ENCODE results near the gene ANKIB1. TPM values are rescaled to one million over a fixed set of nuclear protein-coding genes. Genes with fewer than 3 reads are reported as not detected.
A peak's percentile ranks its signal among the peaks of the same experiment; 100 is the strongest.

The ANKIB1 gene
- total and polyA plus RNA-seq, 4 donors = 3.9 to 14.8 (median 8.4) TPM

- Histone ChIP-seq H3K9ac (ENCODE audit: low read depth in 1 of 2, low read length in 2 of 2) (no peak overlapping the region), H3K4me1 (ENCODE audit: control insufficient read depth in 4 of 4, insufficient read depth in 4 of 4, low read length in 3 of 4) (peaks cover 0 to 8% (median 3%) of the 10 kb centered on the region in 4 donors), H3K36me3 (ENCODE audit: control insufficient read depth in 4 of 4, insufficient read depth in 3 of 4, low read depth in 1 of 4, low read length in 3 of 4) (no peaks in the 10 kb centered on the region), H3K4me3 (ENCODE audit: low read depth in 1 of 3, low read length in 3 of 3) (no peak overlapping the region), H3K27ac (ENCODE audit: low read depth in 1 of 2, low read length in 2 of 2) (no peak overlapping the region), H3K27me3 (ENCODE audit: control insufficient read depth in 4 of 4, insufficient read depth in 4 of 4, low read length in 3 of 4) (no peaks in the 10 kb centered on the region), H3K9me3 (ENCODE audit: control insufficient read depth in 4 of 4, low read length in 3 of 4) (no peaks in the 10 kb centered on the region)
- no peak for DNase-seq (ENCODE audit: low spot score)
- TF ChIP-seq FOXA2 (IDR thresholded peaks at IDR 0.05) (no peak), HNF4G (IDR thresholded peaks at IDR 0.05) (no peak)
- 87% methylated on average over 3 of the region's 3 CpGs for WGBS
These were observed 181.4 kb downstream of the ANKIB1 start for GRCh38 chr7:92427193-92427592.

- Histone ChIP-seq H3K4me3 (ENCODE audit: low read depth in 1 of 3, low read length in 3 of 3) (no peak overlapping the region), H3K27me3 (ENCODE audit: control insufficient read depth in 4 of 4, insufficient read depth in 4 of 4, low read length in 3 of 4) (no peaks in the 10 kb centered on the region), H3K4me1 (ENCODE audit: control insufficient read depth in 4 of 4, insufficient read depth in 4 of 4, low read length in 3 of 4) (peaks cover 0 to 9% (median 3%) of the 10 kb centered on the region in 4 donors), H3K9ac (ENCODE audit: low read depth in 1 of 2, low read length in 2 of 2) (no peak overlapping the region), H3K9me3 (ENCODE audit: control insufficient read depth in 4 of 4, low read length in 3 of 4) (no peaks in the 10 kb centered on the region), H3K27ac (ENCODE audit: low read depth in 1 of 2, low read length in 2 of 2) (no peak overlapping the region), H3K36me3 (ENCODE audit: control insufficient read depth in 4 of 4, insufficient read depth in 3 of 4, low read depth in 1 of 4, low read length in 3 of 4) (no peaks in the 10 kb centered on the region)
- no peak for DNase-seq (ENCODE audit: low spot score)
- TF ChIP-seq TAF1 (conservative IDR thresholded peaks at IDR 0.05) (no peak), RAD21 (IDR thresholded peaks at IDR 0.05) (no peak), HNF4A (conservative IDR thresholded peaks at IDR 0.05) (peak; percentile 30 to 36), GABPA (IDR thresholded peaks at IDR 0.05 in 1 of 2, conservative IDR thresholded peaks at IDR 0.05 in 1 of 2) (peak; percentile 17 to 38), RXRA (IDR thresholded peaks at IDR 0.05) (peak; percentile 77 to 78), FOXA1 (IDR thresholded peaks at IDR 0.05) (peak; percentile 17), EGR1 (IDR thresholded peaks at IDR 0.05; ENCODE audit: low read depth in 2 of 2) (no peak), SP1 (IDR thresholded peaks at IDR 0.05) (peak; percentile 63), ZBTB33 (IDR thresholded peaks at IDR 0.05) (no peak), CTCF (IDR thresholded peaks at IDR 0.05; ENCODE audit: low read depth, low read length, missing input control) (no peak), NR2F2 (IDR thresholded peaks at IDR 0.05) (no peak), HNF4G (IDR thresholded peaks at IDR 0.05) (no peak), JUND (IDR thresholded peaks at IDR 0.05) (no peak), ATF3 (IDR thresholded peaks at IDR 0.05) (no peak), REST (IDR thresholded peaks at IDR 0.05) (no peak), MAX (IDR thresholded peaks at IDR 0.05) (no peak), FOXA2 (IDR thresholded peaks at IDR 0.05) (no peak), YY1 (IDR thresholded peaks at IDR 0.05) (no peak)
- WGBS = 57% methylated on average over 3 of the region's 3 CpGs
These were observed 186.6 kb downstream of the ANKIB1 start for GRCh38 chr7:92432299-92432946.
